ENCODE data around the gene KAT5. TPM values are rescaled to one million over a fixed set of nuclear protein-coding genes. Genes with fewer than 3 reads are reported as not detected.
A peak's percentile ranks its signal among the peaks of the same experiment; 100 is the strongest.
"Not testable (repeated sequence)": the region's sequence is repeated elsewhere in the genome, so short reads cannot be mapped to it uniquely, and the experiment has no call there.

Gene KAT5
- total RNA-seq (28.4 TPM), polyA plus RNA-seq (95.6 TPM)

DNA sequence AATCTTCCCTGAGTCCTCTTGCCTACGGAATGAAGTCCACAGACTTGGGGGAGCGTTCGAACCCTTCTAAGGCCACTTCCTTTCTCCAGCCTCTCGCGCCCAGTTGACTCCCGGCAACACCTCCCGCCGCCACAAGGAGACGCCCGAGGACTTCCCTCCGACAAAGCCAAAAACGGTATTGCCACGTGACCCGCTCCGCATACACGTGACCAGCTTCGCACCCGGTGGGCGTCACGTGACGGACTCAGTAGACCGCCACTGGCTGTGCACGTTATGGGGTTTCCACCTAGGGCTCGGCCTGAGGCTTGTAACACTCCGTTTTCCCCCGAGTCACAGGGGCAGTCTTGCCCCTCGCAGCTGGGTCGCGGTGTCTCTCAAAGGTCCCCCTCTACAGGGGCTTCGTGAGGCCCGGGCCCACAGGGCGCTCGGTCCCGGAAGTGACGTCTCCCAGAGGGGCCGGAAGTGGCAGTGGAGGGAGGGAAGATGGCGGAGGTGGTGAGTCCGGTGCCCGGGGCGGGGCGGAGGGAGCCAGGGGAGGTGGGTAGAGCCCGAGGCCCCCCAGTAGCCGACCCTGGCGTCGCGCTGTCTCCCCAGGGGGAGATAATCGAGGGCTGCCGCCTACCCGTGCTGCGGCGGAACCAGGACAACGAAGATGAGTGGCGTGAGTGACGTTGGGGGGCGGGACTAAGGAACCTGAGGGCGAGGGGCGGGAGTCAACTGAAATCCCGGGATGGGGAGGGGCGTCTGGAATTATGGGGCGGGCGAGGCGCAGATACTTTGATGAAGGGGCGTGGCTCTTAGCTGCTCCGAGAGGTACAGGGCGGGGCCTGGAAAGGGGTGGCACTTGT lies at the start of gene KAT5:
TSS of gene KAT5 (plus strand) at position 468 of the 848 bp plus-strand sequence. CDS start at position 484, 16 bp downstream.
- Histone ChIP-seq H3K4me1 (ENCODE audit: insufficient read depth) (peaks cover 2% of the 10 kb centered on the region), H3K4me3 (ENCODE audit: low read depth, low read length) (peak within 1 kb of the TSS; percentile 55), H3K27ac (ENCODE audit: low read depth) (peak within 1 kb of the TSS; percentile 98), H3K36me3 (ENCODE audit: insufficient read depth) (peaks cover 2% of the 10 kb centered on the region)
- under 1% methylated on average over 65 of the region's 65 CpGs for WGBS
- peak; percentile 96 for DNase-seq (ENCODE audit: extremely low spot score)

DNA sequence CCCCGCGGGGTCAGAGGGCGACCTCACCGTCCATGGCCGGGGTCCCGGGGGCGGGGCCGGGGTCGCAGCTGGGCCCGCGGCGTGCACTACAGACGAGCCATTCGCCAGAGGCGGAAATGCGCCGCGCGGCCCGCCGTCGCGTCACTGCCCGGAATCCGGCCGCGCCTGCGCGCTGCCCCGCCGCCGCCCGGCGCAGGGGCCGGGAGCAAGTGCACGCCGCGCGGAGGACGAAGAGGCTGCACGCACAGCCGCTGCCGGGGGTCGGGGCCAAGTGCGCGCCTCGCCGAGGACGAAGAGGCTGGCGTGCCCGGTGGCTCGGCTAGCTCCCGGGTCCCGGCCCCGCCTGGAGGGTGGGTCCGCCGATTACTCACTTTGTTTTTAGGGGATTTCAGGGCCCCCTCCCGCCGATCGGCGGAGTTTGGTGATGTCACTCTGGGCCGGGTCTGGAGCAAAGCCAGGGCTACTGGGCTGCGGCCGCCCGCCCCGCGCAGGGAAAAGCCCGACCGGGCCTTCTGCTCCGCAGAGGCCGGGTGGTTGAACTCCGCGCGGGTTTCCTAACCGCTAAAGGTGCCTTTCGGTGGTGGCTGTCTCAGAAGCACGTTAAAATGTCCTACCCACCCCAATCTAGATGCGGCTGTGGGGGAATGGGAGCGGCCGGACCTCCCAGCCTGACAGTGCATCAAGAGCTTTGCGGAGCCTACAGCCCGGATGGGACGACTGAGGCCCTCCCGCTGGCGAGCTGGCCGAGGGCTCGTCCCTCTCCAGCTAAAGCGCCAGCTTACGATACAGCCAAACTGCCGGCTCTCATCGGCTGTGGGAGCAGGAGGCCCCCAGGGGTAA lies 49.0 kb upstream of the KAT5 start, which contains the start of gene RELA:
TSS of gene RELA (minus strand) at position 118 of the 840 bp plus-strand sequence. CDS start at position 34, 84 bp downstream.
- Histone ChIP-seq H3K4me3 (ENCODE audit: low read depth, low read length) (peak within 1 kb of the TSS; percentile 82), H3K4me1 (ENCODE audit: insufficient read depth) (no peaks in the 10 kb centered on the region), H3K27ac (ENCODE audit: low read depth) (peak within 1 kb of the TSS; percentile 99), H3K36me3 (ENCODE audit: insufficient read depth) (peaks cover 3% of the 10 kb centered on the region)
- peak; percentile 86 for DNase-seq (ENCODE audit: extremely low spot score)
- under 1% methylated on average over 91 of the region's 91 CpGs for WGBS

DNA sequence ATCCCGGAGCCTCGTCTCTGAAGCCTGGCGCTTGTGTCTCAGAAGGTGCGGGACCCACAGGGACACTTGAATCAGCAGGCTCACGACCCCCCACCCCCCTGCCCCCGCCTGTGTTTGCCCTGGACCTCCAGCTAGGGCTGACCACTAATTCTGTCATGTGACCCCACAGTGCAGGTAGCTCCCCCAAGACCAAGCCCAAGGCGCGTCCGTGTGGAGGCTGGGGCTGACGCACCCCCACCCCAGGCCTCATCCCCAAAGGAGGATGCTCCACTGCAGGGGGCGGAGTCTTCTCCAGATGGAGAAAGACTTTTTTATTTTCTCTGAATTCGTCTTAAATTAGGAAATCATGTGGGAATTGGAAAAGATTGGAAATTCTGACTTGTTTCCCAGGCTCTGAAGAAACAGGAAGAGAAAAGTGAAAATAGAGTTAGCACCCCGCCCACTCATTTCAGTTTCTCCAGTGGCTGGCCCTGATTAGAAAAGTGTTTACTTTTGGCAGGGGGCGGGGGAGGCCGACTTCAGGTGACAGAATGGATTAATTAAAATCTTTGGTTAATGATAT lies 48.3 kb upstream of the KAT5 start:
- DNase-seq (ENCODE audit: extremely low spot score), result no peak
- H3K4me3 ChIP-seq (ENCODE audit: low read depth, low read length), result peak overlapping the region; percentile 82
- no peaks in the 10 kb centered on the region for H3K4me1 ChIP-seq (ENCODE audit: insufficient read depth)
- peak overlapping the region; percentile 99 for H3K27ac ChIP-seq (ENCODE audit: low read depth)
- peaks cover 3% of the 10 kb centered on the region for H3K36me3 ChIP-seq (ENCODE audit: insufficient read depth)
- whole genome bisulfite sequencing, result 3% methylated on average over 15 of the region's 15 CpGs

DNA sequence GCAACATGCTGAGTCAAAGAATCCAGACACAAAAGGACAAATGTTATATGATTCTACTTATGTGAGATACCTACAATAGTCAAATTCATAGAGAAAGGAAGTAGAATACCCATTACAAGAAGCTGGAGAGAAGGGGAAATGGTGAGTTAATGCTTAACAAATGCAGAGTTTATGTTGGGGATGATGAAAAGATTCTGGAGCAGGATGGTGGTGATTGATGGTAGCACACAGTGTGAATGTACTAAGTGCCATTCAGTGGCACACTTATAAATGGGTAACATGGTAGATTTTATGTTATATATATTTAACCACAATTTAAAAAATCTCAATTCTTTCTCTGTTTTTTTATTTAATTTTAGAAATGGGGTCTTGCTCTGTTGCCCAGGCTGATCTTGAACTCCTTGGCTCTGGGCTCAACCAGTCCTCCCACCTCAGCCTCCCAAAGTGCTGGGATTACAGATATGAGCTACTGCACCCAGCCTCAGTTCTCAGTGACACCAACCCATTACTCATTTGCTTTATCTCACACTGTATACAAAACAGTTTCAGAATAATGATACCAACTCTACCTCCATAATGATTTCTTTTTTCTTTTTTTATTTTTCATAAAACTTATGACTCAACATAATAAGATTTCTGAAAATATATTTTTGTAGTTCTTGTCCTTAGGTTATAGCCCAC lies 39.7 kb upstream of the KAT5 start:
- Histone ChIP-seq H3K4me3 (ENCODE audit: low read depth, low read length) (no peak overlapping the region), H3K4me1 (ENCODE audit: insufficient read depth) (no peaks in the 10 kb centered on the region), H3K27ac (ENCODE audit: low read depth) (no peak overlapping the region), H3K36me3 (ENCODE audit: insufficient read depth) (no peaks in the 10 kb centered on the region)
- no peak for DNase-seq (ENCODE audit: extremely low spot score)

DNA sequence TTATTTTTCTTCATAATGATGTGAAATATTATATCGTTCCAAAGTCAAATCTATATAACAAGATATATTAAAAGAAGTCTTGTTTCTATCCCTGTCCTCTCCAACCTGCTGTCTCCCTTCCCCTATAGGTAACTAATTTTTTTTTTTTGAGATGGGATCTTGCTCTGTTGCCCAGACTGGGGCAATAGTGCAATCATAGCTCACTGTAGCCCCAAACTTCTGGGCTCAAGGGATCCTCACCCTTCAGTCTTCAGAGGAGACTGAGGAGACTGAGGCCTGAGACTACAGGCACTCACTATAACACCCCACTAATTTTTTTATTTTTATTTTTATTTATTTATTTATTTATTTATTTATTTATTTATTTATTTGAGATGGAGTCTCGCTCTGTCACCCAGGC lies 39.1 kb upstream of the KAT5 start:
- H3K27ac ChIP-seq (ENCODE audit: low read depth), result no peak overlapping the region
- no peaks in the 10 kb centered on the region for H3K36me3 ChIP-seq (ENCODE audit: insufficient read depth)
- WGBS, result 91% methylated on average over 2 of the region's 2 CpGs
- DNase-seq (ENCODE audit: extremely low spot score), result no peak
- no peak overlapping the region for H3K4me3 ChIP-seq (ENCODE audit: low read depth, low read length)
- no peaks in the 10 kb centered on the region for H3K4me1 ChIP-seq (ENCODE audit: insufficient read depth)

DNA sequence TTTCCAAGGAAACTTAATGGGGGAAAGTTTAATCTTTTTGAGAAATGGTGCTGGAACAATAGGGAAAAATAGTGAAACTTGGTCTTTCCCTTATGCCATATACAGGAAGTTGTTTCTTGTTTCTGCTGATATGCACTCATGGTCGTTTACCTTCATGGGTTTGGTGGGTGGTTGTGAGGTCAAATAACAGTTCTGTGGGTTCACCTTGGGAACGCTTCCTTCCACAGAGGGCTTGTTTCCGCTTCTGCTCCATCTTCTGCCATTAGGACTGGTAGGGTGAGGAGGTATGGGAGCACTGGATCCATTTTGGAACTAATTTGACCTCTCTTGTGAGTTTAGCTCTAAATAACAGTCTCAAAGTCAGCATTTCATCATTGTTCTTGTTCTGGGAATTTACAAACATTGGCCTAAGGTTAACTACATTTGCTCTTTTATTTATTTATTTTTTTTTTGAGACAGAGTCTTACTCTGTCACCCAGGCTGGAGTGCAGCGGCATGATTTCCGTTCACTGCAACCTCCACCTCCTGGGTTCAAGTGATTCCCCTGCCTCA lies 31.8 kb upstream of the KAT5 start:
- H3K27ac ChIP-seq (ENCODE audit: low read depth), result no peak overlapping the region
- H3K36me3 ChIP-seq (ENCODE audit: insufficient read depth), result no peaks in the 10 kb centered on the region
- 79% methylated on average over 5 of the region's 5 CpGs for WGBS
- DNase-seq (ENCODE audit: extremely low spot score), result no peak
- no peaks in the 10 kb centered on the region for H3K4me1 ChIP-seq (ENCODE audit: insufficient read depth)
- no peak overlapping the region for H3K4me3 ChIP-seq (ENCODE audit: low read depth, low read length)

DNA sequence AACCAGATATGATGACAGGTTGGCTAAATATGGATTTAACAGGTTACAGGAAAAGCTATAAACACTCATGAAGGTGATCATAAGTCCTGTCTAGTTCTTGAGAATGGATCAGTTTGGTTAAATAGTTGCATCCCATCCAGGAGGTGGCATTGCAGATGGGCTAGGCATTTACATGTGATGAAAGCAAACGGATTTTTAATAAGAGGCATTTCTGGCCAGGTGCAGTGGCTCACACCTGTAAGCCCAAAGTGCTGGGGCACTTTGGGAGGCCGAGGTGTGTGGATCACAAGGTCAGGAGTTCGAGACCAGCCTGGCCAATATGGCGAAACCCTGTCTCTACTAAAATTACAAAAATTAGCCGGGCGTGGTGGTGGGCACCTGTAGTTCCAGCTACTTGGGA lies 28.6 kb upstream of the KAT5 start:
- H3K4me3 ChIP-seq (ENCODE audit: low read depth, low read length); H3K4me1 ChIP-seq (ENCODE audit: insufficient read depth); H3K36me3 ChIP-seq (ENCODE audit: insufficient read depth); H3K27ac ChIP-seq (ENCODE audit: low read depth); DNase-seq (ENCODE audit: extremely low spot score): not testable (repeated sequence)
- WGBS, result 83% methylated on average over 6 of the region's 6 CpGs

DNA sequence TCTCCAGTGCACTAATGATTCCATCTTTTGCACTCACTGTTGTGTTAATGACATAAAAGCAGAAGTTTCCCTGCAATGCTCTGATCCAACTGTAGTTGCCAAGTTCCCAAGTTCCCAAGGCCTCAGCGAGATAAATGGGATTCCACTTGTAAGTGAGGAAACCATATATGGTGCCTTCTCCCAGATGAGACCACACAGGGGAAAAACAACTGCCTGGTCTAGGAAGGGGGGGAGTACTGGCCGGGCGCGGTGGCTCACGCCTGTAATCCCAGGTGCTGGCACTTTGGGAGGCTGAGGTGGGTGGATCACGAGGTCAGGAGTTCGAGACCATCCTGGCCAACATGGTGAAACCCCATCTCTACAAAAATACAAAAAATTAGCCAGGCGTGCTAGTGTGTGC lies 26.1 kb upstream of the KAT5 start:
- H3K27ac ChIP-seq (ENCODE audit: low read depth), result no peak overlapping the region
- no peaks in the 10 kb centered on the region for H3K36me3 ChIP-seq (ENCODE audit: insufficient read depth)
- no peaks in the 10 kb centered on the region for H3K4me1 ChIP-seq (ENCODE audit: insufficient read depth)
- 57% methylated on average over 8 of the region's 8 CpGs for WGBS
- no peak for DNase-seq (ENCODE audit: extremely low spot score)
- H3K4me3 ChIP-seq (ENCODE audit: low read depth, low read length), result no peak overlapping the region

DNA sequence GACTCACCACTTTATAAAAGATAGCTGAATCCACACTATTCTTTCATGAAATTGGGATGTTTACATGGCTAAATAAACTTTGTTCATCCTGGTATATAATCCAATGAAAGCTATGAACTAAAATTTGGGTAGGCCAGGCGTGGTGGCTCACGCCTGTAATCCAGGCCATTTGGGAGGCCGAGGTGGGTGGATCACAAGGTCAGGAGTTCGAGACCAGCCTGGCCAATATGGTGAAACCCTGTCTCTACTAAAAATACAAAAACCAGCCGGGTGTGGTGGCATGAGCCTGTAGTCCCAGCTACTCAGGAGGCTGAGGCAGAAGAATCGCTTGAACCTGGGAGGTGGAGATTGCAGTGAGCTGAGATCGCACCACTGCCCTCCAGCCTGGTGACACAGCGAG lies 20.2 kb upstream of the KAT5 start:
- not testable (repeated sequence) for H3K27ac ChIP-seq (ENCODE audit: low read depth); H3K4me3 ChIP-seq (ENCODE audit: low read depth, low read length); H3K4me1 ChIP-seq (ENCODE audit: insufficient read depth); H3K36me3 ChIP-seq (ENCODE audit: insufficient read depth); DNase-seq (ENCODE audit: extremely low spot score)
- 91% methylated on average over 8 of the region's 8 CpGs for WGBS

DNA sequence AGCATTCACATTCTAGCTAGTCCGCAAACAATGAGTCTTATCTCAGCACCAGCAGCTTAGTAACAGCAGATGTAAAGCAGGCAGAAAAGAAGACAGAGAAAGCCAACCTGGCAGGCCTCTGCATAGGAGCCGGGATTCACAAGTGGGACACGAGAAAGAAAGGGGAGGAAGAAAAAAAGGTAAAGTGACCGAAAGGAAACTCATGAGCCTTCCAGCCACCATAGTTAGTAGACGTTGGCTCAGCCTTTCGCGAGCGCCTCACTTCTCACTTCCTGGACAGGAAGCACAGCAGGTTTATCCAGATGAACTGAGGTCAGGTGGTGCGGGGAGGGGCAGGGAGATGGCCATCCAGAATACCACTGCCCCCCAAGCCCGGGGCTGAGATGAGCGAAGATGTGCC lies 19.7 kb upstream of the KAT5 start:
- no peak for DNase-seq (ENCODE audit: extremely low spot score)
- no peaks in the 10 kb centered on the region for H3K36me3 ChIP-seq (ENCODE audit: insufficient read depth)
- no peak overlapping the region for H3K4me3 ChIP-seq (ENCODE audit: low read depth, low read length)
- 64% methylated on average over 11 of the region's 11 CpGs for WGBS
- no peak overlapping the region for H3K27ac ChIP-seq (ENCODE audit: low read depth)
- no peaks in the 10 kb centered on the region for H3K4me1 ChIP-seq (ENCODE audit: insufficient read depth)

DNA sequence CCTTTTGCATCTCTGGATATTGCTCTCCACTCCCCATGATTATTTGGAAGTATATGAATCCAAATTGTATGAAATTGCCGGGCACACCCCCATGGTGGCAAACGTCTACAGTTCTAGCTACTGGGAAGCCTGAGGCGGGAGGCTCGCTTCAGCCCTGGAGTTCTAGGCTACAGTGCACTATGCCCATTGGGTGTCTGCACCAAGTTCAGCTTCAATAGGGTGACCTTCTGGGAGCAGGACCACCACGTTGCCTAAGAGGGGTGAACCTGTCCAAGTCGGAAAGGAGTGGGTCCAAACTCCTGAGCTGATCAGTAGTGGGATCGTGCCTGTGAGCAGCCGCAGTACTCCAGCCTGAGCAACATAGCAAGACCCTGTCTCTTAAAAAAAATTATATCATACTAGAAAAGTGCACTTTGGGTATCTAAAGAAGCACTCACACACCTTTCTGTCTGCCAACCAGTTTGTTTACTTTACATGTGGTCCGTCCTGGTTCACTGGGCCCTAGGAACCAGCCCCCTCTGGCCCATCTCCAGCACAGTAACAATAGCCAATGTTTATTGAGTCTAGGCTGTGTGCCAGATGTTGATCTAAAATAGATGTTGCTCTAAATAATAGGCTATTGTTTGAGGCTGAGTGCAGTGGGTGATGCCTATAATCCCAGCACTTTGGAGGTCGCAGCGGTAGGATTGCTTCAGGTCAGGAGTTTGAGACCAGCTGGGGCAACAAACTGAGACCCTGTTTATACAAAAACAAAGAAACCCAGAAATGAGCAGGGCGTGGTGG lies 16.4 kb upstream of the KAT5 start:
- no peak overlapping the region for H3K4me3 ChIP-seq (ENCODE audit: low read depth, low read length)
- H3K4me1 ChIP-seq (ENCODE audit: insufficient read depth), result no peaks in the 10 kb centered on the region
- no peaks in the 10 kb centered on the region for H3K36me3 ChIP-seq (ENCODE audit: insufficient read depth)
- 70% methylated on average over 12 of the region's 12 CpGs for WGBS
- H3K27ac ChIP-seq (ENCODE audit: low read depth), result no peak overlapping the region
- DNase-seq (ENCODE audit: extremely low spot score), result no peak

DNA sequence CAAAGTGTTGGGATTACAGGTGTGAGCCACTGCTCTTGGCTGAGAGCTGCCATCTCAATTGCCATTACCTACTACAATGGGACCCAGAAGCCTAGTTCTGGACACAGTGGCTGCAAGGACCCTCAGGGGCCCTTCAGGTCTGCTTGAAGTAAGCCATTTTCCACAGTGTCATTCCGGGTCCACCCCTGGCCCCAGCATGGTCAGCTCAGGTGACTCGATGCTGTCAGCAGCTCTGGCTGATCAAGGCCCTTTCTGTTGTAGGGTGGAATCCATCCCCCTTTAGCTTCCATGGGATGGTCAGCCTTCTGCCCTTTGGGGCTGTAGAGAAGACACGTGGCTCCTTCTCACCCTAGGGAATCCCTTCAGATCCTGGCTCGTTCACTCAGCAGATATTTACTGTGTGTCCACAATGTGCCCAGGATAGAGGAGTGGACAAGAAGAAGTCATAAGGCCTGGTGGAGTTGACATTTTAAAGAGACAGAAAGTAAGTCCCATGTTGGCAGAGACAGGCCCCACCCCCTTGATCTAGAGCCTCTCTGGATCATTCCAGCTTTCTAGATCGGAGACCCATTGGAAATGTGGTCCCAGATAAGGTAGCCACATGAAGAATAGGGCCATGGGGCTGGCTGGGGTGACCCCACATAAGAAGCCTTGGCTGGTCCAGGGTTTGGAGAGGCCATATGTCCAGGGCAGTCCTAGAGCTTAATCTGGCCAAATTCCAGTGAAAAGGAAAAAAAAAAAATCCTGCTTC lies 15.1 kb upstream of the KAT5 start:
- DNase-seq (ENCODE audit: extremely low spot score), result no peak
- Histone ChIP-seq H3K4me1 (ENCODE audit: insufficient read depth) (no peaks in the 10 kb centered on the region), H3K27ac (ENCODE audit: low read depth) (no peak overlapping the region), H3K4me3 (ENCODE audit: low read depth, low read length) (no peak overlapping the region), H3K36me3 (ENCODE audit: insufficient read depth) (no peaks in the 10 kb centered on the region)
- 83% methylated on average over 5 of the region's 5 CpGs for WGBS
